GM10248 (cell line): ENCODE results near the gene COMP.

ENCODE experiments used
- CTCF ChIA-PET: fragments of 300-600 bp; sonication (Branson Sonifier 250); formaldehyde crosslinking; extraction: SDS; loops from one replicate; lab custom pipeline; 2021; ENCODE audit warnings: antibody characterized with exemption; lab: Yijun Ruan, JAX
- POLR2A ChIA-PET: fragments of 350-650 bp; sonication (Branson Sonifier 250); formaldehyde crosslinking; extraction: SDS; loops from one replicate; lab custom pipeline; 2020; ENCODE audit warnings: antibody characterized with exemption; lab: Yijun Ruan, JAX
- DNase-seq: peaks from one replicate; pipeline ENCODE4 v3.0.0; 2012; ENCODE audit errors: extremely low spot score
- CTCF ChIP-seq: IDR thresholded peaks from 2 replicates; pipeline ENCODE4 v1.5.1; 2012; ENCODE audit warnings: mild to moderate bottlenecking, low read depth; ENCODE audit errors: extremely low read depth, missing control alignments, control extremely low read depth

The COMP gene

GRCh38 chr19:18774782-18775444 lies 16.2 kb downstream of the COMP start:
- DNase-seq = no peak
- CTCF ChIA-PET = interaction anchor here (1.3 kb wide), 1 partner anchor 14 kb away, joined by 3 read pairs; no protein-coding TSS in a partner anchor
- POLR2A ChIA-PET = no interaction called here
- no peak for TF ChIP-seq CTCF

- ChIA-PET CTCF (no interaction called here), POLR2A (no interaction called here)
- no peak for TF ChIP-seq CTCF
- DNase-seq = no peak
These were observed 17.0 kb downstream of the COMP start for GRCh38 chr19:18774107-18774506.

- ChIA-PET CTCF (interaction anchor here (2.9 kb wide), 1 partner anchor 73 kb away, joined by 12 read pairs; no protein-coding TSS in a partner anchor), POLR2A (no interaction called here)
- TF ChIP-seq CTCF = no peak
- DNase-seq = no peak
These were observed 17.4 kb downstream of the COMP start for GRCh38 chr19:18773682-18774081.

GRCh38 chr19:18772620-18773587 lies 18.2 kb downstream of the COMP start:
- ChIA-PET POLR2A (no interaction called here), CTCF (interaction anchor here (2.9 kb wide), 1 partner anchor 74 kb away, joined by 12 read pairs; no protein-coding TSS in a partner anchor)
- DNase-seq = no peak
- TF ChIP-seq CTCF = no peak

GRCh38 chr19:18771328-18772242 lies 19.5 kb downstream of the COMP start:
- CTCF ChIA-PET = interaction anchor here (0.7 to 2.9 kb wide), 4 partner anchors 9 to 96 kb away, joined by 3 to 12 read pairs (median 3); no protein-coding TSS in a partner anchor
- DNase-seq = no peak
- POLR2A ChIA-PET = no interaction called here
- peak; percentile 25 for TF ChIP-seq CTCF
